ELF-1 (cell line): ENCODE measurements around the gene CENPB.
A peak's percentile ranks its signal among the peaks of the same experiment; 100 is the strongest.
"Not testable (repeated sequence)": the region's sequence is repeated elsewhere in the genome, so short reads cannot be mapped to it uniquely, and the experiment has no call there.

ENCODE experiments used
- DNase-seq: peaks from one replicate; pipeline ENCODE4 v3.0.0-alpha.2; 2016; ENCODE audit warnings: low read depth, low spot score

Gene CENPB

GRCh38 chr20:3789201-3789600, 2.7 kb upstream of the CENPB start:
- DNase-seq: not testable (repeated sequence)

DNA sequence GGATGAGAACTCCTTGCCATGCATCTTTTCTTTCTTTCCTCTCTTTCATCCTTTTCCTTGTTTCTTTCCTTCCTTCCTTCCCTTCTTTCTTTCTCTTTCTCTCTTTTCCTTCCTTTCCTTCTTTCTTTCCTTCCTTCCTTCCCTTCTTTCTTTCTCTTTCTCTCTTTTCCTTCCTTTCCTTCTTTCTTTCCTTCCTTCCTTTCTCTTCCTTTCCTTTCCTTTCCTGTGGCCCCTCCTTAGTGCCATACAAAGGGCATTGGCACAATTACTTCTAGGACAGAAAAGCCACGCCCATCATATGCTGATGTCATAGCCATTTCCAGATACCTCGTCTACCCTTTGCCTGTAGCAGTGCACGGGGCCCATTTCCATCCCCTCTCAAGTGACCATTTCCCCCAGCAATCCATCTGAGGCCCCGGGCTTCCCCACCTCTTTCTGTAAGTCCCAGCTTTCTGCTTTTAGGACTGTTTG, 2.2 kb upstream of the CENPB start:
- no peak for DNase-seq

DNA sequence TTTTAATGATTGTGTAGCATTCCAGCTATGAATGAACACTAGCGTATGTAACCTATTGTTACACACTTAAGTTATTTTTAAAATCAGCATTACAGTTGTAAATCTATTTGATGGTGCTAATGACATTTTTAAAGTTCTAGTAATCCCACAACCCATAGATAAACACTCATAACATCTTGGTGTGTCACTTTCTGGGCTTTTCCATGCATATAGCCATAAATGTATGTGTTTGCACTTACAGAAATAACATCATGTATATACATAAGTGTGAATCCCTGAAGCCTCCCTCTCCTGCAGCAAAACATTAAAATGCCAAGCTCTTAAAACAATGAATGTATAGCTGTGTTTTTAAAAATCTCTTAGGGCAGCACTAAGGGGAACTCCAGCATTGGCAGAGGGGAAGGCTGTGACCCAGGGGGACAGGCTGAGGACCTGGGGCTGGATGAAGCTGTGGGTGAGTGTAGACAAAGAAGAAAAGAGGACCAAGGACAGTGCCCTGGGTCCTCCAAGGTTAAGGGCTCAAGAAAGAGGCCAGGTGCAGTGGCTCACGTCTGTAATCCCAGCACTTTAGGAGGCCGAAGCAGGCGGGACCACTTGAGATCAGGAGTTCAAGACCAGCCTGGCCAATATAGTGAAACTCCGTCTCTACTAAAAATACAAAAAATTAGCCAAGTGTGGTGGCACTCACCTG, 929 bp upstream of the CENPB start:
- no peak for DNase-seq

- DNase-seq: peak; percentile 40
Measured at GRCh38 chr20:3786126-3786484, 435 bp downstream of the CENPB start.

DNA sequence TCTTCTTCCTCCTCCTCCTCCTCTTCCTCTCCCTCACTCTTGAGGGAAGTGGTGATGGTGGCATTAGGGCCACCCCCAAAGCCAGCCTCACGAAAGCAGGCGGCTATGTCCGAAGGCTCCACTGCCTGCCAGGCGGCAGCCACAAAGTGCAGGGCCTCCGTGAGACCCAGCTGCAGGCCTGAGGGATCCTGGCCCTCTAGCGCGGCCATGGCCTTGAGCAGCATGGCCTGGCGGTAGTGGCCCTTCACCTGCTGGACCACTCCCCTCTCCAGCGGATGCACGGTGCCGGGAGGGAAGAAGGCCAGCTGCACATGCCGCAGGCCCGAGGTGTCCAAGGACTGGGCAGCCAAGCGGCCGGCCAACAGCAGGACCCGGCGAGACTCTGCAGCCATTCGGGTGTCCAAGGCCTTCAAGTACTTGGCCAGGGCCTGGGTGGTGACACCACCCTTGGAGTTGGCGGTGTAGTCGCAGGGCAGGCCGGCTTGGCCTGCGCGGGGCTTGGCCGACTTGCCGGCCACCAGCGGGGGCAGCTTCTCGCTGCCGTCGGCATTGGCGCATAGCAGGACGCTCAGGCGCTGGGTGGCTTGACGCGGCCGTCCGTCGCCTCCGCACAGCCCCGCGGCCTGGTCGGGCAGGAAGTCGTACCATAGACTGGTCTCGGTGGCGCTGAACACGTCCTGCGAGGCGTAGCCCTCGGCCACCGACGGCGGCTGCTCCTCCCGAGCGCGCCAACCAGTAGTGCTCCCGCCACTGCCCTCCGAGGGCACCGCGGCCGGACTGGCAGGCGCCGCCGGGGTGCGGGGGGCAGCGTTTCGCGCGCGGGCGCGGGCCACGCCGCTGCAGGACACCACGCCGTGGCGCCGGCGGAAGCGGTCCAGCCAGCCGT, 1.1 kb downstream of the CENPB start:
- DNase-seq: no peak

- DNase-seq: no peak
Measured at GRCh38 chr20:3784863-3785239, 1.7 kb downstream of the CENPB start.

- no peak for DNase-seq
Measured at GRCh38 chr20:3784216-3784853, 2.2 kb downstream of the CENPB start.

DNA sequence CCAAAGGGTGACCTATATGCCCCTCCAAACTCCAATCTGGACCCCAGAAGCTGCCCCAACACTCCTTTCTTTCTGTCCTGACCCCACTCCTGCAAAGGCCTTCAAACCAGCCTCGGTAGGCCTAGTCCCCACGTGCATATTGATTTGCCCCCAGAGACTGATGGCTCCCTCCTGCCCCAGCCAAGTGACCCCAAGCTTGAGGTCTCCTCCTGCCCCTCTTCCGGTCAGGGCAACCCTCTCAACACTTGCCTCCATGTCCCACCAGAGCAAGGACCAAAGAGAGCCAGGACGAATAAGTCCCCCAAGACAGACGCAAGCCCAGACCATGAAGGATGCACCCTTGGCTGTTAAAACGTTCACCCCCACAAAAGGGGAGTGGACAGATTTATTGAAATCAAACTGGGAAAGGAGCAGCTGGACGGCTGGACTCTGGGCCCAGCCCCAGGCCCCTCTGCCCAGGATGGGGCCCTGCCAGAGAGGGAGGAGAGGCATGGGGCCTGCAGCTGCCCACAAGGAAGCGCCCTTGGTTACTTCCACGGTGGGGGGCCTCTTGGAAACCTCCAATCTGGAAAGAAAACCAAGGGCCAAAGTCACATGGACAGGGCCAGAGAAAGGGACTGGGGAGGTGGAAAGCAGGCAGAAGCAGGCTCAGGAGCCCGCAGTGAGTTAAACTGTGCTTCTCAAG, 2.9 kb downstream of the CENPB start:
- no peak for DNase-seq

- peak; percentile 47 for DNase-seq
Measured at GRCh38 chr20:3783068-3783489, 3.5 kb downstream of the CENPB start.

DNA sequence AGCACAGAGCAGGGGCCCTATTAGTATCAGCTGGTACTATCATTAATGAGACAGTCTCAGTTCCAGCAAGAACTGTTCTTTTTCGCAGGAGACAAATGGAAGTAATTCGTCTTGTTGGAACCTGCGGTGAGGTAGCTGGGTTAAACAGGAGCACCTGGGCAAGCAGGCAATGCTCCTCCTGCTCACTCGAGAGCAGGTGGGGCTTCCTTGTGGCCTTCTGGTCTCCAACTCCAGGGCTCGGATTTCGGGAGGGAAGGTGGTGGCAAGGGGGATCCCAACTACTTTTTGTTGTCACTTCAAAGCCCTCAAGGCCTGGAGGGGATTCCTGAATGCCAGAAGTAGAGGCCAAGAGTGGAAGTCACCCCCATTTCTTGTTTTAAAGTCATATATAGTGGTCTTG, 3.9 kb downstream of the CENPB start:
- no peak for DNase-seq

DNA sequence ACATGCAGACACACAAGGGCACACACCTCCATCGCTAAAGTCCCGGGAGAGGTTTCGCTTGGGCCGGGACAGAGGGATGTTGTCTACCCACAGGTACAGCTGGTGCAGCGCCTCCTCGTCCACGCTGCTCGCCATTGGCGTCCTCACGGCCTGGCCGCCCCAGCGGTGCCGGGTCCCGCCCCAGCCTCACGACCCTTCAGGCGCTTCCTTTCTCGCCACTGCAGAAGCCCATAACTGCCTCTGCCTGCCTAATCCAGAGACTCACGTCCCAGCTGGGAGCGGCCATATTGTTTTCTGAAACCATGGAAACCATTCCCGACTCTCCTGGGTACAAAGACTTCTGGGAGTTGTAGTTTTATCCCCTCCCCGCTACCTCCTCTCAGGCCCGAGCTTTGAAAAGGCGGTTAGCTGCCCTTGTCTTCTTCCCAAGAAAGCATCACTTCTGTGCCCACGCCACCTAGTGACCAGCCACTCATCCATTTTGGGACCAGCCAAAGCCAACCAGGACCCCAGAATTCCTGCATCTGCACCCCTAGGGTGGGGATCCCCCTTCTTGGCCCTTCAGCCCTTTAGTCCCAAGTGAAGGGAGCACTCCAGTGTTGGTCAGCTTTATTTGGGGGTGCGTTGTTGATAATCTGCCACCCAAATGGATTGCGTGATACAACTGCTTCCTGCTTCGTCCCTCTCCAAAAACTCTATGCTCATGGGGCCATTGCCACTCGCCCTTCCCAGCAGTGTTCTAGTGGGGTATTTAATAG, 5.2 kb downstream of the CENPB start, which contains the start of gene SPEF1:
TSS of gene SPEF1 (minus strand) at position 296 of the 758 bp plus-strand sequence. CDS start at position 135, 161 bp downstream.
- peak; percentile 97 for DNase-seq

DNA sequence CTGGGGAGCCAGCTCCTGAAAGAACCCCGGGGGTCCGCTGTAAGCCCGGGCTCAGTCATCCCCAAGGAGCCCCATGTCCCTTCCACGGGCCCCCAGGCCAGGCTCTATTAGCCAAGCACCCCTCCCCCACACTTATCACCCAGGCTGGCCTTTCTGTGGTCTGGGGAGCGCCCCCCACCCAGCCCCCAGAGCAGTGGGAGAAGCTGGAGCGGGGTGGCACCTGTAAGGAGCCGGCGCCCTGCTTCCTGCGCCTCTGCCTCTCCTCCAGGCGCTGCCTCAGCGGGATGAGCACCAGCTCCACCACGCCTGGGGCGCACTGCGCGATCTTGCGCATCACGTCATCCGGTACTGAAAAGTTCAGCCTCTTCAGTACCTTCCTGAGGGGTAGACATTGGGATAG, 7.6 kb downstream of the CENPB start:
- DNase-seq: peak; percentile 34

GRCh38 chr20:3777716-3778629, 8.6 kb downstream of the CENPB start:
- DNase-seq: peak; percentile 82

DNA sequence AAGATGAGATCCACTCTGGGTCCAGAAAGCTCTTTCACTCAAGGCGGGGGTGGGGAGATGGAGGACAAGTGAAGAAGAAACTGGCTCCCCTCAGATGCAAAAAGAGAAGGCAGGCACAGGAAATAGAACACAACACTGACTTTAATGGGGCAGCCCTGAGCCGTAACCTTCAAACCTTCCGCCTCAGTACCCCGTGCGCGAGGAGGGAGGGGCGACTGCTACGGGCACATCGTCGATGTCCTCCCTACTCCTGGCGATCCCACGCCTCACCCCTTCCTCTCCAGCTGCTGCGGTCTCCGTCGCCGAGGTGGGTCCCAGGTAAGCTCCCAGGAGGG, 9.2 kb downstream of the CENPB start:
- DNase-seq: no peak

DNA sequence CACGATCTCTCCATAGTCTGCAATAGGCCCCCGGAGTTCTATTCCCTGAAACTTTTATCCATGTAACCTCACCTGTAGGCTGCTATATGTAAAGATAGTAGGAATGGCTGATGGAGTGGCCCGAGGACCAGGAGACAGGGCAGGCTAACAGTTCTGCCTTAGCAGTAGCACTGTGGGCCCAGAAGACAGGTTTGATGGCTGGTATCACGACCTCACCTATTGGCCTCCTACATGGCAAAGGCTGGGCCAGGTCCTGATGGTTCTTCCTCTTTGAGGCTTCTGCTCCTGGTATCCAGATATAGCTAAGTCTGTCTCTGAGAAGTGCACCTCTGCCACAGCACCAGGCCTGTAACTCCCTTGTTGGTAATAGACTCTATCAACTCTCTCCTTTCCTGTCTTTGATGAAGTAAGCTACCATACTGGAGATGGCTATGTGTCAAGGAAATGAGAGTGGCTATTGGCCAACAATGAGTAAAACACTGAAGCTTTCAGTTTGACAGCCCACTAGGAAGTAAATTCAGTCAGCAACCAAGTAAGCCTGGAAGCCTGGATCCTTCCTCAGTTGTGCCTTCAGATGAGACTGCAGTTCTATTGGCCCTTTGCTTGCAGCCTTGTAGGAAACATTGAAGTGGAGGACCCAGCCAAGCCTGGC, 11.0 kb downstream of the CENPB start:
- no peak for DNase-seq

DNA sequence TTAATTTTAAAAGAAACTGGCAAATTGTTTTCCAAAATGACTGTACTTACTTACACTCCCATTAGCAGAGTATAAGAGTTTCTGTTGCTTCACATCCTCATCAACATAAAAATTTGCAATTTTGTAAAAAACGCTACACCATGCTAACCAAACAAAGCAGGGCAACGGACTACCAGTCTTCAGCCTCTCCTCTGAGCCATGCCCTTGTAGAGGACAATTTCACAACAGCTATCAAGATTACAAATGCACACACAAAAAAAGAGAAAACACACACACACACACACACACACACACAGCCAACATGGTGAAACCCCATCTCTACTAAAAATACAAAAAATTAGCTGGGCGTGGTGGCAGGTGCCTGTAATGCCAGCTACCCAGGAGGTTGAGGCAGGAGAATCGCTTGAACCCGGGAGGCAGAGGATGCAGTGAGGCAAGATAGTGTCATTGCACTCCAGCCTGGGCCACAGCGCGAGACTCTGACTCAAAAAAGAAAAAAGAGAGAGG, 14.9 kb downstream of the CENPB start:
- no peak for DNase-seq

GRCh38 chr20:3768342-3769130, 18.0 kb downstream of the CENPB start:
- DNase-seq: peak; percentile 95
